ENCODE data around the gene RUNX1.

DNA sequence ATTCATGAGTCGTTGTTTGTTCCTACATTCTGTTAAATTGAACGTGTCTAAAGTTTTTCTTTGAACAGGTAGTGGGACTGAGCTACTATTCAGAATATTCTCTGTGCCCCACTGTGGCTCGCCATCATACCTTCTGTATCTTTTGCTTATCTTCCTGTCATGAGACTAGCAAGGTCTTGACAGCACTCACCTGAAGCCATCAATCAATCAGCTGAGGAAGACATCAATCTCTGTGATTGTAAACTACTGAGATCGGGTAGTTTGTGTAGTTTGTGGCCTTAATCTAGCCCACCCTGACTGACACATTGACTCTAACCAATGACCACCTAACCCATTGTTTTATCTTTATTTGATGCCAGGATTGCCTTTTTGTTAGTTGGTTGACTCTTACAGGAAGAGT is 17.7 kb upstream of the RUNX1 start:
- TF ChIP-seq, protein P1, sequence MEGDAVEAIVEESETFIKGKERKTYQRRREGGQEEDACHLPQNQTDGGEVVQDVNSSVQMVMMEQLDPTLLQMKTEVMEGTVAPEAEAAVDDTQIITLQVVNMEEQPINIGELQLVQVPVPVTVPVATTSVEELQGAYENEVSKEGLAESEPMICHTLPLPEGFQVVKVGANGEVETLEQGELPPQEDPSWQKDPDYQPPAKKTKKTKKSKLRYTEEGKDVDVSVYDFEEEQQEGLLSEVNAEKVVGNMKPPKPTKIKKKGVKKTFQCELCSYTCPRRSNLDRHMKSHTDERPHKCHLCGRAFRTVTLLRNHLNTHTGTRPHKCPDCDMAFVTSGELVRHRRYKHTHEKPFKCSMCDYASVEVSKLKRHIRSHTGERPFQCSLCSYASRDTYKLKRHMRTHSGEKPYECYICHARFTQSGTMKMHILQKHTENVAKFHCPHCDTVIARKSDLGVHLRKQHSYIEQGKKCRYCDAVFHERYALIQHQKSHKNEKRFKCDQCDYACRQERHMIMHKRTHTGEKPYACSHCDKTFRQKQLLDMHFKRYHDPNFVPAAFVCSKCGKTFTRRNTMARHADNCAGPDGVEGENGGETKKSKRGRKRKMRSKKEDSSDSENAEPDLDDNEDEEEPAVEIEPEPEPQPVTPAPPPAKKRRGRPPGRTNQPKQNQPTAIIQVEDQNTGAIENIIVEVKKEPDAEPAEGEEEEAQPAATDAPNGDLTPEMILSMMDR (IDR thresholded peaks at IDR 0.05): no peak
- TF ChIP-seq POLR2A (IDR thresholded peaks at IDR 0.05): no peak

All from right lobe of liver (tissue), 4 donors.